Activated CD8-positive, alpha-beta memory T cell treated with anti-CD3 and anti-CD28 coated beads, Interleukin-2, amount 50 U/mL, for 1 hour (primary cell): ENCODE data around the gene BTG2.
"Not testable (repeated sequence)": the region's sequence is repeated elsewhere in the genome, so short reads cannot be mapped to it uniquely, and the experiment has no call there.

ENCODE experiments used
- DNase-seq: peaks from one replicate; pipeline ENCODE4 v3.0.0-alpha.2; 2020; ENCODE audit errors: extremely low read depth

Gene BTG2

DNA sequence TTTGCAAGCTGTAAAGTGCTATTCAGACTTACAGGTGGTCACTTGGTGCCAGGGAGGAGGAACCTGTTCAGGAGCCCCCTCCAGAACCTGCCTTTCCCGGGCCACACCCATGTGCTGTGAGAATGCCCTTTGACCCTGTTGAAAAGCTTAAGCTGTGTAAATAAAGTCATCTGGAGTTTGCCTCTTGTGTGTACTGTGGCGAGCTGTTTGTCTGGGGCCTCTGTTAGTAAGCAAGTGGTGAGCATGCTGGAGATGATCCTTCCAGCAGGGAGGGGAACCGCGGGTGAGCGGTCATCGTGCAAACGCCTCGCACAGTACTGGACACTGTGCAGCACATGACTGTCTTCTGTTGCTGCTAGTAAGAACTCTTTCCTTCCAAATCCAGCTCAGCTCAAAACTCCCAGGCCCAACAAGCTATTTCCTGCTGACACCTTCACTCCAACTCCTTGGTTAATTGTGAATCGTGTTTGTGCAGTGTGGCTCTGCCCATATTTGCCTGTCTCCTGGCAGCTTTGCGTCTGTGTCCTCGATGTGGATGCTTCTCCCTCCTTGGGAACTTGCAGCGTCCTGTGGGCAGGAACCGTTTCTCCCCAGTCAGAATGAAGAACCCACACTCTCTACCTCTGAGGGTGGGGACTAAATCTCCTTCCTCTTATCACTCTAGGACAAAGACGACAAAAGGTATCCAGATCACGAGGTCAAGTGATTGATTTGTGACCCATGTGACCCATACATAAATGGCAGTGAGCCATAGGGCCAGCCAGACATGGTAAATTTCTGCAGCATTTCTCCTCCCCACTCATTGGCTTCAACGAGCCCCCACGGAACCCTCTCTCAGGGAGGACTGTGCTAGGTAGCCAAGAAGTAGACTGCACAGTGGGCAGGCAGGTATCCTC is 13.9 kb upstream of the BTG2 start:
- DNase-seq = no peak

DNA sequence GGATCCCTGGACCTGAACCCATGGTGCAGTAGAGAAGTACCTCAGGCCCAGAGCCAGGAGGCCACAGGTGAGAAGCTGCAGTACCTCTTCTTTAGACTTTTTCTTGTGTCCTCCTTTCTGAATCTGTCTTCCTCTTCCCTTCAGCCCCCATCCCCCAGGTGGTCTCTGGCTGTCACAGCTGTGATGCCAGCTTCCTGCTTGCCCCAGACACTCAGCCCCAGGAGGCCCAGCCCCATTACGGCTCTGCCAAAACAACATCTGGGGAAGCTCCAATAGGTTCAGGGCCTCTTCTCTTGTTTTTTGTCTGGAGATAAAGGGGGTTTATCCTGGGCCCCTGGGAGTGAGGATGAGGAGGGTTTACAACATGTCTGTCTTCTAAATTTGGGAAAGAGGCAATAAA is 9.5 kb upstream of the BTG2 start:
- no peak for DNase-seq

DNA sequence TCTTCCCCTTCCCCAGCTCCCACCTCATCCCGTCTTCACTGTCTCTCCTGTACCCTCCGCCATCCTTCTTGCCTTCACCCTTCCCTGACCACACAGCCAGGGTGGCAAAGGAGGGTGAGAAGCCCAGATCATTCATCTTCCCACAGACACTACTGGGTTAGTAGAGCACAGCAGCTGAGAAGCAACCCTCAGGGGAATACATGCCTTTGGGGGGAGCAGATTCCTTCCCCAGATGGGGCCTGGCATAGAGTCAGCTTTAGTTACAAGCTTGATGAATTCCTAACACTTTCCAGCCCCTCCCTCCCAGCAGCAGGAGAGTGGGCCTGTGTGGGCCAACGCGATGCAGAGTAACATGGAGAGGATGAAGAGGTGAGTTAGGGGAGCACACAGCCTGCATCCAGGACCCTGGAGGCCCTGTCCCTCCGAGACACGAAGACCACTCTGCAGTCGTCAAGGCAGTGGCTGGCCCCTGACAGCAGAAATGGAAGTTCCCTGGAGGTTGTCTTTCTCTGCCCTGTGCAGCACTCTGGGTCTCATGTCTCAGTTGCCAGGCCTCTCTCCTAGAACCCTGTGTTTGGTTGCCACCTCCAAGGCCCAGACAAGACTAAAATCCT is 8.8 kb upstream of the BTG2 start:
- no peak for DNase-seq

DNA sequence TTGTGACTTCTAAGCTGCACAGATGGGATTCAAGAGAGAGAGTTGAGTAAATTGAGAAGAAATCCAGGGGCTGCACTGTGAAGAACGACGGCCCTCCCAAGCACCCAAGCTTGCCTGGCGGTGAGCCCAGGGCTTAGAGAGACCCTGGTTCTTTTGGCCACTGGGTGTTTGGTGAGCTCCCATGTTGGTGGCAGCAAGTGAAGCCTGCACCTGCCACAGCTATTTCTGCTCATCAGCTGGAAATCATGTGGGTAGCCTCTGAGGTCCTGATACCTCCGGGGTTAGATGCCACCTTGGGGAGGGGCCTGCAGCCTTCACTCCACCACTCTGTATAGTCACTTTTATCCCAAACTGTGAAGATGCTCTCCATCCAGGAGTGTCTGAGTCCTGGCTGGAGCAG is 6.2 kb upstream of the BTG2 start:
- no peak for DNase-seq

DNA sequence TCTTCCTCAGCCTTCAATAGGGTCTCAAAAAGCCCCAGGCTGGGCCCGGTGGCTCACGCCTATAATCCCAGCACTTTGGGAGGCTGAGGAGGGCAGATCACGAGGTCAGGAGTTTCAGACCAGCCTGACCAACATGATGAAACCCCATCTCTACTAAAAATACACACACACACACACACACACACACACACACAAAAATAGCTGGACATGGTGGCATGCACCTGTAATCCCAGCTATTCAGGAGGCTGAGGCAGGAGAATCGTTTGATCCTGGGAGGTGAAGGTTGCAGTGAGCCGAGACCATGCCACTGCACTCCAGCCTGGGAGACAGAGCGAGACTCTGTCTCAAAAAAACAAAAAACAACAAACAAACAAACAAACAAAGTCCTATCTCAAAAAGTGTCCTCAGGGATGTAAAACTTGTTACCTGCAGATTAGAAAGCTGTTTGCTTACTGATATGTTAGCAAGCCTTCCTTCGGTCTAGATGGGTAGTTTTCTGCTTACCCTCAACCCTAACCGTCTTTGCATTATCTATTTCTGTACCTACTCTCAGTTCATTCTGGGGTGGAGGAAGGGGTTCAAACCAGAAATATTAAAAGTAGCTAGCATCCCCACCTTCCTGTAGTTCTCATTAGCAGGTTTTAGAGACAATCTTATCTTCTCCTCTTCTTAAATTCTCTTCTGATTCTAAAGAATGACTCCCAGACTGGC is 5.4 kb upstream of the BTG2 start:
- not testable (repeated sequence) for DNase-seq

DNA sequence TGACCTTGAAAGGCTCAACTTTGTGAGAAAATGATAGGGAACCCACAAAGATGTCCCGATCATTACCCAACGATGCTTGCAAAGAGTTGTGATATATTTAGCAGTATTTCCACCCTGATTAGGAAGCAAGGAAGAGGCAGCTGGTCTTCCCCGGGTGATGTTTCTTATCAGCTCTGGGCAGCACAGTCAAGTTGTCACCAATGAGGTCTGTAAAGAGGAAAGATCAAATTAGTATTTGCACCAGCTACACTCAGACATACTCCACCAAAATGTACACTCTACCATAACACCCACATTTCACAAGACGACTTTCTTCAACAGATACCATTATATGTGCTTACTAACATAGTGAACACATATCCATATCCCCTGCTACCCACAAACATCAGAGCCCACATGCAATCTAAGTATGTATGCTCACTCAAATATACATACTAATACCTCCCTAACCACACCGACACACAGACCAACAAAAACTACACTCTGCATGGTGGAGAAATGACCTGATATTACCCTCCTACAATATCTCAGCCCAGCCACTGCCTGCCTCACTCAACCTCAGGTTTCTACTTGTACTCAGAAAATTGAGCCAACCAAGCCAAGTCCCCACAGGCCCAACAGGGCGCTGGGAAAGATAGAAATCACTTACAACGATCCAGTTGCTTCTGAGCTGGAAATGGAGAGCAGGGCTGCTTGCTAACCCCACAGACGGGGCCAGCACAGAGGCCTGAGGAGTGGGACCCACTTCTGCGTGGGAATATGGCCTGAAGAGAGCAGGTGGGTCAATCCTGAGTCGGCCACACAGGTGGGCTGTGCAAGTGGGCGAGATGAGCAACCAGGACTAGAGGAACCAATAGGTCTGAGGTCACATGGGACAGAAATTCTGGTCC is 4.6 kb upstream of the BTG2 start:
- DNase-seq = no peak

DNA sequence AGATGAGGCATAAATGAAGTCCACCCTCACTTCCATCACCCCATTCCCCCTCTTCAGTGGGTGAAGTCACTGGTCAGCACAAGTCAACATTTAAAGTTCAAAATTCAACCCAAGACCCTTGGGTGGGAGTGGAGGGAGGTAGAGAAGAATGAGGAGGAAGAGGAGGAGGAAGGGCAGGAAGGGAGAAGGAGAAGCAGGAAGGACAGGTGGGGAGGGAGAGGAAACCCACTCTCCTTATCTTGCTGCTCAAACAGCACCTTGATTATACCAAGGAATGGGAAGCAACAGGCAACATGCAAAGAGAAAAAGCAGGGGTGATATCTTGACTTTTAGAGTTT is 4.0 kb upstream of the BTG2 start:
- no peak for DNase-seq

DNA sequence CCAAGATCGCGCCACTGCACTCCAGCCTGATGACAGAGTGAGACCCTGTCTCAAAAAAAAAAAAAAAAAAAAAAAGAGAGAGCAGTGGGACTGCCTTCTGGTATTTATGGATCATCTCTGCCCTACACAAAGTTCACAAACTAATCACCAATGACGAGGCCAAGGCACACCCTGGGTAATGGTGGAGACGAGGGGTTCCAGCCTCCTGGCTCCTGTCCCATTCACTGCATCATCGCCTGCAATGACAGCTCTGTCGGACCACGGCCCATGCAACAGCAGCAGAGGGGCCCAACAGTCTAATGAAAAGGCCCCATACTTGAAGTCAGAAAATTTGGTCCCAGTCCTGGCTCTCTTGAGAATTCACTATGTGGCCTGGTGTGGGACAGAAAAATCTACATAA is 2.9 kb upstream of the BTG2 start:
- DNase-seq = no peak

DNA sequence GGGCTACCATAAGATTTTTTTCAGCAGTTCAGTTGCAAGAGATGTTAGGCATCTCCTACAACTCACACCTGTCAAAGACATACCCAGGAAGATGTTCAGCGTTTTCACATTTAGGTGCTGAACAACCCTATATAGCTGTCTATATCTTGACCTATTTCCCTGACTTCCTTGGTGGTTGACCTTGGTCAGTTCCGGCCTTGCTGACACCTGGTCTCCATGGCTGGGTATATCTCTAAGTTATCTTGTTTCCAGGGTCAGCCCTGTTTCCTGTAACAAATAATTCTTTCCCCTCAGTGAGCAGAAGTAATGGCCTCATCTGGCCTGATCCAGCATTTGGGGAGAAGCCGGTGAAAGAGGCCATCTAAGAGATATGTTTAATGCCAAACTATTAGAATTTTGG is 2.4 kb upstream of the BTG2 start:
- no peak for DNase-seq

DNA sequence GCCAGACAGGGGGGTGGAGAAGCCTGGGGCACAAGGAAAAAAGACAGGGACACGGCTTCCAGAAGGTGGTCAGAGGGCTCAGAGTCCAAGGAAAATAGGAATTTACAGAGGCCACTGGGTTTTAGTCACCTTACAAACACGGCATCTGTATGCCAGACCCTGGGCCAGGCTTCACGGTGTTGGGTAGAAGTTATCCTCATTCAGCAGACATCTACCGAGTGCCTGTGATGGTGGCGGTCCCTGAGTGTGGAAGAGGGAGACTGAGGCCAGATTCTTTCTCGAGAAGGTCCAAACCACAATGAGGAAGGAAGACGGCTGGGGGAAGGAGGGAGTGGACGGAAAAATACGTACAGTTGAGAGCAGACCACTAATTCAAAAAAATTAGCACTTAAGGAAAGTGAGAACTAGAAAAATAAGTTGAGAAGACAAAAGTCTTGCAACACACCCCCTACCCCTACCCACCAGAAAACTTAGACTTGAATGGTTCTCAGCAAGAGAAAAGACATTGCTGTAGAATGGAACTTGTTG is 864 bp upstream of the BTG2 start:
- DNase-seq = no peak

DNA sequence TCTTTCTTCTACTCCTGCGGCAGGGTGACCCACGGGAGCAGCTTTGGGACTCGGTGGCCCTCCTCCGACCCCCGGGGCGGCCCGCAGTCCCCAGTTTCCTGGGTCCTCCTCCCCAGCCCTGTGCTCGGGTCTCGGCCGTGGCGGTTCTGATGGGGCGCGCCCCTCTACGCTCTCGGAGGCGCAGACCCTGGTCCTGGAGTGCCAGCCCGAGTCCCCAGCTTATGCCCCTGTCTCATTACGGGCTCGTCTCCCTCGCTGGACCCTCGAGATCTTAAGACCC is 430 bp downstream of the BTG2 start:
- DNase-seq = no peak

DNA sequence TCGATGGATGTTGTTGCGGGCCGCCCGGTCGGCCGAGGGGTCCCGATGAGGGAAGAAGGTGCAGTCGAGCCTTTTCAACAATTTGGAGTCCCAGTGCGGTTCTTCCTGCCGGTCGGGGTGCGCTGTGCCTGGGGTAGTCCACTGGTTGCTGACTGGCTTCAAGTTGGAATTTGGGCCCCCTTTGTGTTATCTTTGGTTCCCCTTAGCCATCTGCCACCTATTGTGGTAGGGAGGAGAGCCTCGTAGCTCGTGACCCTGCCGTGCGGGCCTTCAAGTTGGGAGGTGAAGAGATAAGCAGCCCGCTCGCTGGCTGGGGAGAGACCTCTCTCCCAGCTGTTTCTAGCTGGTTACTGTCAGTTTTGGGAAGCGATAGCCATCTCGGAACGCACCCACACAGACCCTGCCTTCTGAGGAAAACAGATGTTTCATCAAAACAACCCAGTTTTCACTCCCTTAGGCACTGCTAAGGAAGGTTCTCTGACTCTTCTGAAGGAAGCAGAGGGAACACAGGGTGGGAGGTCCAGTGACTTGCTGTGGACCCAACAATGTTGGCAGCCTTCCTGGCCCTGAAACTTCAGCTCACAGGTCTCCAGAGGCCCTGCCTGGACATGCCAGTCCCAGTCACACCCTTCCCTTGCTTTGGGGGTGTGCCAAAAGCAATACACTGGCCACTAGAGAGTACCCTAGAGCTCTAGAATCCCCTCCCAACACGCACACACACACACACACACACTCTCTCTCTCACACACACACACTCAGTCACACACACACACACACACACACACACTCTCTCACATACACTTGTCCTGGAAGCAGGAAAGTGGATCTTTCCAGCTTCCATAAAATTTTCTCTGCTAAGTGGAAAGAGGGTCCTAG is 1.0 kb downstream of the BTG2 start:
- DNase-seq = no peak

DNA sequence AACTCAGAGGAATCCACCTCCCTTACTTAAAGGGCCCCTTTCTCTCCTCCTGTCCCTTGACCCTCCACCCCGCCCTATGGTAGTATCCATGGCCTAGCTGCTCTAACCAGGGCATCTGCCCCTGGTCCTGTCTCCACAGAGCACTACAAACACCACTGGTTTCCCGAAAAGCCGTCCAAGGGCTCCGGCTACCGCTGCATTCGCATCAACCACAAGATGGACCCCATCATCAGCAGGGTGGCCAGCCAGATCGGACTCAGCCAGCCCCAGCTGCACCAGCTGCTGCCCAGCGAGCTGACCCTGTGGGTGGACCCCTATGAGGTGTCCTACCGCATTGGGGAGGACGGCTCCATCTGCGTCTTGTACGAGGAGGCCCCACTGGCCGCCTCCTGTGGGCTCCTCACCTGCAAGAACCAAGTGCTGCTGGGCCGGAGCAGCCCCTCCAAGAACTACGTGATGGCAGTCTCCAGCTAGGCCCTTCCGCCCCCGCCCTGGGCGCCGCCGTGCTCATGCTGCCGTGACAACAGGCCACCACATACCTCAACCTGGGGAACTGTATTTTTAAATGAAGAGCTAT is 1.7 kb downstream of the BTG2 start:
- no peak for DNase-seq

DNA sequence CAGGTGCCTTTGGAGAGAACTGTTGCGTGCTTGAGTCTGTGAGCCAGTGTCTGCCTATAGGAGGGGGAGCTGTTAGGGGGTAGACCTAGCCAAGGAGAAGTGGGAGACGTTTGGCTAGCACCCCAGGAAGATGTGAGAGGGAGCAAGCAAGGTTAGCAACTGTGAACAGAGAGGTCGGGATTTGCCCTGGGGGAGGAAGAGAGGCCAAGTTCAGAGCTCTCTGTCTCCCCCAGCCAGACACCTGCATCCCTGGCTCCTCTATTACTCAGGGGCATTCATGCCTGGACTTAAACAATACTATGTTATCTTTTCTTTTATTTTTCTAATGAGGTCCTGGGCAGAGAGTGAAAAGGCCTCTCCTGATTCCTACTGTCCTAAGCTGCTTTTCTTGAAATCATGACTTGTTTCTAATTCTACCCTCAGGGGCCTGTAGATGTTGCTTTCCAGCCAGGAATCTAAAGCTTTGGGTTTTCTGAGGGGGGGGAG is 2.4 kb downstream of the BTG2 start:
- DNase-seq = no peak

DNA sequence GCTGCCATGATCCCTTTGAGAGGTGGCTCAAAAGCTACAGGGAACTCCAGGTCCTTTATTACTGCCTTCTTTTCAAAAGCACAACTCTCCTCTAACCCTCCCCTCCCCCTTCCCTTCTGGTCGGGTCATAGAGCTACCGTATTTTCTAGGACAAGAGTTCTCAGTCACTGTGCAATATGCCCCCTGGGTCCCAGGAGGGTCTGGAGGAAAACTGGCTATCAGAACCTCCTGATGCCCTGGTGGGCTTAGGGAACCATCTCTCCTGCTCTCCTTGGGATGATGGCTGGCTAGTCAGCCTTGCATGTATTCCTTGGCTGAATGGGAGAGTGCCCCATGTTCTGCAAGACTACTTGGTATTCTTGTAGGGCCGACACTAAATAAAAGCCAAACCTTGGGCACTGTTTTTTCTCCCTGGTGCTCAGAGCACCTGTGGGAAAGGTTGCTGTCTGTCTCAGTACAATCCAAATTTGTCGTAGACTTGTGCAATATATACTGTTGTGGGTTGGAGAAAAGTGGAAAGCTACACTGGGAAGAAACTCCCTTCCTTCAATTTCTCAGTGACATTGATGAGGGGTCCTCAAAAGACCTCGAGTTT is 3.1 kb downstream of the BTG2 start:
- DNase-seq = no peak

DNA sequence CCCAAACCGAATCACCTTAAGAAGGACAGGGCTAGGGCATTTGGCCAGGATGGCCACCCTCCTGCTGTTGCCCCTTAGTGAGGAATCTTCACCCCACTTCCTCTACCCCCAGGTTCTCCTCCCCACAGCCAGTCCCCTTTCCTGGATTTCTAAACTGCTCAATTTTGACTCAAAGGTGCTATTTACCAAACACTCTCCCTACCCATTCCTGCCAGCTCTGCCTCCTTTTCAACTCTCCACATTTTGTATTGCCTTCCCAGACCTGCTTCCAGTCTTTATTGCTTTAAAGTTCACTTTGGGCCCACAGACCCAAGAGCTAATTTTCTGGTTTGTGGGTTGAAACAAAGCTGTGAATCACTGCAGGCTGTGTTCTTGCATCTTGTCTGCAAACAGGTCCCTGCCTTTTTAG is 3.6 kb downstream of the BTG2 start:
- no peak for DNase-seq

DNA sequence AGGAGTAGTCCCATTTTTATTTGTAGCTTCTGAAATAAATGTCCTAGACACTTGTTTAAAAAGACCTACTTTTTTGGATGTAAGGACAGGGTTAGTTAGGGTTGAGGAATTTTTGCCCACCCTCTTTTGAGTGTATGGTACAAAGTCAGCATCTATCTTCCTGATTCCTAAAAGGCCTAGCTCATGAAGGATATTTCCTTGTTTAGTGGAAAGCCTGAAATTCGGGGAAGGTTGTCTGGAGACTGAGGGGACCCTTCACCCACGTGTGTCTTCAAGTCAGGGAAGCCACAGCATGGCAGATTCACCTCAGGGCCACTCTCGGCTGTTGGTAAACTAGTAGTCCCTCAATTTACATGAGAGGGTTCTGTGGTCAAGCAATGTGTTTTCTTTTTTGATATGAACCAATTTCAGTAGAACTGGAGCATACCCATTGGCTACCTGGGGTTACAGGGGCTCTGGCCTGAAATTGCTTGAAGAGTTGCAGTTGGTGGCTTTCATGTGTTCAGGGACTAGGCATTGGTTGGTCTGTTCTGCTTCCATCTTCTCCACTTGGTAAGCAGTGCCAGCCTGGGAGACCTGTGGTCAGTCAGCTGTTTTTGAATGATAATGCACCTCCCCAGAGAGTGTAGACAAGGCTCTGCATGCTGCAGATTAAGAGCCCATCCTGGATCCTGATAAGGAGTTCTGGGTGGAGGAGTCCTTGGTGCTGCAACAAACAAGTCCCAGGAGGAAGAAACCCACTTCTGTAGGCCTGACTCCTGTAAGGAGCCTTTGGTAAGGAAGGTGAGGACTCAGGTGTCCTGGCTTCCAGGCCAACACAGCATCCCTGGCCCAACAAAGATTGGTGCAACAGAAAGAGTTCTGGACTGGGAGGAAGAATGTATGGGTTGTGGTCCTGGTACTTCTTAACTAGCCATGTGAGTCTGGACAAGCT is 6.3 kb downstream of the BTG2 start:
- no peak for DNase-seq

DNA sequence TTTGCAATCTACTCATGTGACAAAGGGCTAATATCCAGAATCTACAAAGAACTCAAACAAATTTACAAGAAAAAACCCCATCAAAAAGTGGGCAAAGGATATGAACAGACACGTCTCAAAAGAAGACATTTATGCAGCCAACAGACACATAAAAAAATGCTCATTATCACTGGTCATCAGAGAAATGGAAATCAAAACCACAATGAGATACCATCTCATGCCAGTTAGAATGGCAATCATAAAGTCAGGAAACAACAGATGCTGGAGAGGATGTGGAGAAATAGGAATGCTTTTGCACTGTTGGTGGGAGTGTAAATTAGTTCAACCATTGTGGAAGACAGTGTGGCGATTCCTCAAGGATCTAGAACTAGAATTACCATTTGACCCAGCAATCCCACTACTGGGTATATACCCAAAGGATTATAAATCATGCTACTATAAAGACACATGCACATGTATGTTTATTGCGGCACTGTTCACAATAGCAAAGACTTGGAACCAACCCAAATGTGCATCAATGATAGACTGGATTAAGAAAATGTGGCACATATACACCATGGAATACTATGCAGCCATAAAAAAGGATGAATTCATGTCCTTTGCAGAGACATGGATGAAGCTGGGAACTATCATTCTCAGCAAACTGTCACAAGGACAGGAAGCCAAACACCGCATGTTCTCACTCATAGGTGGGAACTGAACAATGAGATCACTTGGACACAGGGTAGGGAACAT is 8.9 kb downstream of the BTG2 start:
- not testable (repeated sequence) for DNase-seq
